ENCODE measurements around the gene STAMBPL1.
A peak's percentile ranks its signal among the peaks of the same experiment; 100 is the strongest.
"Not testable (repeated sequence)": the region's sequence is repeated elsewhere in the genome, so short reads cannot be mapped to it uniquely, and the experiment has no call there.

The STAMBPL1 gene

GRCh38 chr10:88923520-88923919 is 43.5 kb downstream of the STAMBPL1 start:
- no peak for DNase-seq

DNA sequence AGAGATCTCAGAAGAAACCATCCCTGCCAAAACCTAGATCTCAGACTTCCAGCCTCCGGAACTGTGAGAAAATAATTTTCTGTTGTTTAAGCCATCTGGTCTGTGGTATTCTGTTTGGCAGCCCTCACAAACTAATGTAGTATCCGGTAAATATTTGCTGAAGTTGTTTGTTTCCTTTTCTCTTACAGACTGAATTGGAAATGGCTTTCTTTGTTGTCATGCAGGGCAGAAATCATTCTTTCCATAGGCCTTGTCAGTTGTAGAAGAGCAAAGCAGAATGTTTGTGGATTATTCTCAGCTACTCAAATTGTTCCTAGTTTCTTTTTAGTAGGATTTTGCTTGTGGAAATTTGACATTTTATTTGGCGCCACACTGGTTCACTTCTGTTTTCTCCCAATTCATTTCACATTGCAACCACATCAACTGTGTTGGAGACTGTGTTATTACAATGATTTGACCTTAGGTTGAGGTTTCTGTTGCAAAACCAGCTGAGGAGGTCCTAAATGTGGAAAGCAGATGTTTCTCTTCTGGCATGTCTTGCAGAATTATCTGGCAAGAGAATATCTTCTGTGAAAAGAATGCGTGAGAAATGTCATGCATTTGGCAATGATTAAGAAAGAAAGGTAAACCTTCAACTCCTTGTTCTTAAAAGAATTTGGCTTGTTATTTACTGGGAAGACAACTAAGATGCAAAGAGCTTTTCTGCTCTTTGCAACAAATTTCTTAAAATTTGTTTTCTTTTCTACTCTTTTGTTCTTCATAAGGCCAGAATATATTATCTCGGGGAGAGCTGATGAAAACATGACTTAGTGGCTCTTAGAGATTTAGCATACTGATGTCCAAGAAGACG is 46.7 kb downstream of the STAMBPL1 start:
- DNase-seq = no peak

GRCh38 chr10:88927416-88927690 is 47.3 kb downstream of the STAMBPL1 start:
- no peak for DNase-seq

DNA sequence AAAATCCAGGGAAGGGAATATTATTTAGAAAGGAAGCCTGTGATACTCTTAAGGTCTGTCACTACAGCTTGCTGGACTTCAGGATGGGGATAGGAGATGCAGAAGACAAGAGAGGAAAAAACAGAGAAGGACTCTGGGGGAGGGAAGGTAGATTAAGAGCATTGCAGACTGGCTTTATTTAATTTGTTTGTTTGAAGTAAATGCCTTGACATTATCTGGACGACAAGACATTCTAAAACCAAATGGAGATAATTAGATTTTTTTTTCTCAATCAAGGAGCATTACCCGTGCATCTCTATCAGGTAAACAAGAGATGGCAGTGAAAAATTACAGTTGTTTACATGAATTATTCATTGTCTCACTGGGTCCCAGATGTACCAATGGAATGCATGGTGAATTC is 48.2 kb downstream of the STAMBPL1 start:
- DNase-seq = no peak

- DNase-seq = no peak
These were observed 51.5 kb downstream of the STAMBPL1 start for GRCh38 chr10:88931548-88931947.

DNA sequence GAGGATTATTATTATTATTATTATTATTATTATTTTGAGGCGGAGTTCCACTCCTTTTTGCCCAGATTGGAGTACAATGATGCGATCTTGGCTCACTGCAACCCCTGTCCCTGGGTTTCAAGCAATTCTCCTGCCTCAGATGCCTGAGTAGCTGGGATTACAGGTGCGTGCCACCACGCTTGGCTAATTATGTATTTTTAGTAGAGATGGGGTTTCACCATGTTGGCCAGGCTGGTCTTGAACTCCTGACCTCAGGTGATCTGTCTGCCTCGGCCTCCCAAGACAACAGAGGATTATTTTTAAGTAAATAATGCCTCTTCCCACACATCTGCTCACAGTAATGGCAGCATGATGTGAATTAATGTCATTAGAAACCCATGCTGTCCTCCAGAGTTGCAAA is 52.0 kb downstream of the STAMBPL1 start:
- DNase-seq = not testable (repeated sequence)

GRCh38 chr10:88932539-88933256 is 52.7 kb downstream of the STAMBPL1 start:
- peak; percentile 74 for DNase-seq

DNA sequence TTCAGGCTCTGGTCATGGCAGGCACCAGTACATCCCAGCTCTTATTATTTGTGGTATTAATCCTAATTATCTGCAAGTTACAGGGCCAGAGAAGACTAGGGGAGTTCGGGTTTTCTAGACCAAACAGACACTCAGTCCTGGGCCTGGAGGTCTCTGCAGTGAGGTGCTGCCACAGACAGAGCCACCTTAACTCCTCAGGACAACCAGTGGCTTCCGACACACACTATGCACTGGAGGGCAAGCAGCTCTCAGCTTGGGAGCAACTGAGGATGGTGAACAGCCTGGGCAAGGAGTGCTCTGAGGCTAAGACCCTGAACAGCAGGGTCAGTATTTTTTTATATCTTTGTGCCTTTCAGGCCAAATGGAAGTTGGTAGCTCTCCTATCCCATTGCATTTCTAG is 53.5 kb downstream of the STAMBPL1 start:
- no peak for DNase-seq

- peak; percentile 61 for DNase-seq
These were observed 55.0 kb downstream of the STAMBPL1 start for GRCh38 chr10:88934900-88935672.

GRCh38 chr10:88936656-88937055 is 56.6 kb downstream of the STAMBPL1 start:
- DNase-seq = no peak

GRCh38 chr10:88938039-88938438 is 58.0 kb downstream of the STAMBPL1 start:
- no peak for DNase-seq

DNA sequence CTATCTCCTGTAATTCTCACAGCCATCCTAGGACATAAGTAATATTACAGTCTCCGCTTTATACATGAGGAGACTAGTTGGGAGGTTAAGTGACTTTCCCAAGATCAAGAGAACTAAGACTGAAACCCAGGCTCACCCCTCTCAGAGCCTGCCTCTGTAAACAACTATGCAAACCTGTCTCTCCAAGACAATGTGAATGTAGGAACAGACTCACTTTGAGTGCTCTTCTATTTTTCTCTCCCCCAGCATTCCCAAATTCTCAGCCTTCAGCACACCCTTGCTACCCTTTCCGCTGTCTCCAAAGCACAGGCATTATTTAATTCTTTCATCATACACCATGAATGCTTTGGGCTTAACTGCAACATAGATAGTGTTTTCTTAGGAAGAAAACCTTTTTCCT is 58.9 kb downstream of the STAMBPL1 start:
- no peak for DNase-seq

GRCh38 chr10:88941026-88941425 is 61.0 kb downstream of the STAMBPL1 start:
- no peak for DNase-seq

GRCh38 chr10:88943778-88944177 is 63.7 kb downstream of the STAMBPL1 start:
- no peak for DNase-seq

DNA sequence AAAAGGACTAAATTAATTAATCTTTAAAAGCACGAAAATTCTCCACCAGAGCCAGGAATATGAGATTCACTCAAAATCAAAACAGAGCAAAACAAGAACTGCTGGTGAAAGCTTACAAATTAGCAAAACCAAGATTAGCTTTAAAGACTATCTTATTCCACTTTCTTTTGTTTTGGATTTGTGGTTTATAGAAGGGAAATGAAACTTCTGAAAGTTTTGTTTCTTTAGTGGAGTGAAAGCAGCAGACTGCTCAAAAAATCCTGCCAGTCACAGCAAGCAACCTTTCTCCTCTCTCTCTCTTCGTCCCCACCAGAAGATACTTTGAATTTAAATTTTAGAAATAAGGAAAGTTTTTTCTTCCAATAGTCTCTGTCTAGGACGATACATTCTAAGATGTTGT is 64.8 kb downstream of the STAMBPL1 start:
- no peak for DNase-seq

- no peak for DNase-seq
These were observed 66.2 kb downstream of the STAMBPL1 start for GRCh38 chr10:88946200-88946599.

GRCh38 chr10:88946965-88947590 is 67.0 kb downstream of the STAMBPL1 start:
- no peak for DNase-seq

- DNase-seq = no peak
These were observed 69.0 kb downstream of the STAMBPL1 start for GRCh38 chr10:88949051-88949450.

- DNase-seq = no peak
These were observed 70.1 kb downstream of the STAMBPL1 start for GRCh38 chr10:88949912-88950837.

- no peak for DNase-seq
These were observed 72.6 kb downstream of the STAMBPL1 start, which contains the start of gene ACTA2 for GRCh38 chr10:88952647-88953111. Gene ACTA2 (minus strand): TSS chr10:88952773. CDS start chr10:88948930, 3,843 bp downstream.

DNA sequence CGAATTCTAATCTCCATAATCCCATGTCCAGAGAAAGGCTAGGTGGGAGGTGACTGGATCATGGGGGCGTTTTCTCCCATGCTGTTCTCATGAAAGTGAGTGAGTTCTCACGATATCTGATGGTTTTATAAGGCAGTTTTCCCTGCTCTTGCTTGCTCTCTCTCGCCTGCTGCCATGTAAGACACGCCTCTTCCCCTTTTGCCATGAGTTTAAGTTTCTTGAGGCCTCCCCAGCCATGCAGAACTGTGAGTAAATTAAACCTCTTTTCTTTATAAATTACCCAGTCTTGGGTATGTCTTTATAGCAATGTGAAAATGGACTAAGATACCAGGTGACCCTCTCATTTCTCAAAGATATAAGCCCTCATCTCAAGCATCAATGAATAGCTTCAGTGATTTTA is 73.6 kb downstream of the STAMBPL1 start:
- DNase-seq = no peak

Data from NCI-H187 treated with DMSO at 0.1 percent for 48 hours (cell line).